Measurements from ENCODE around the gene PCIF1. TPM values are rescaled to one million over a fixed set of nuclear protein-coding genes. Genes with fewer than 3 reads are reported as not detected.

Gene PCIF1
- total RNA-seq, 1 donor from 2014 or later: 13.0 TPM

- Mint-ChIP-seq H3K27ac (ENCODE audit: unreplicated experiment) (no peak overlapping the region), H3K27me3 (ENCODE audit: low read depth, unreplicated experiment) (no peaks in the 10 kb centered on the region), H3K36me3 (ENCODE audit: low read depth, unreplicated experiment) (peaks cover 20% of the 10 kb centered on the region), H3K4me3 (ENCODE audit: unreplicated experiment) (no peak overlapping the region), H3K4me1 (ENCODE audit: low read depth, unreplicated experiment) (peaks cover 11% of the 10 kb centered on the region), H3K9me3 (ENCODE audit: unreplicated experiment) (no peaks in the 10 kb centered on the region)
- DNase-seq (ENCODE audit: low read depth): no peak
- H3K79me2 ChIP-seq (ENCODE audit: insufficient read depth, low read length): peaks cover 25% of the 10 kb centered on the region
- no peaks in the 10 kb centered on the region for H3K27me3 ChIP-seq (ENCODE audit: insufficient read depth, low read length)
- H3K9me3 ChIP-seq (ENCODE audit: insufficient read depth, low read depth, low read length): no peaks in the 10 kb centered on the region
- peaks cover 40% of the 10 kb centered on the region for H4K20me1 ChIP-seq (ENCODE audit: insufficient read depth, low read length)
- FAIRE-seq: no peak
- peaks cover 29% of the 10 kb centered on the region for H3K36me3 ChIP-seq (ENCODE audit: insufficient read depth, low read length)
- no peak overlapping the region for H2AFZ ChIP-seq (ENCODE audit: low read depth, low read length)
- H3K27ac ChIP-seq (ENCODE audit: low read depth, low read length): no peak overlapping the region
- no peak overlapping the region for H3K4me2 ChIP-seq (ENCODE audit: low read length)
- no peak overlapping the region for H3K9ac ChIP-seq (ENCODE audit: low read length)
- TF ChIP-seq CTCF (IDR thresholded peaks at IDR 0.05; ENCODE audit: insufficient read depth, low read depth, low read length) (no peak), EZH2 (IDR thresholded peaks at IDR 0.05; ENCODE audit: insufficient read depth, low read length) (no peak)
- peaks cover 13% of the 10 kb centered on the region for H3K4me1 ChIP-seq (ENCODE audit: insufficient read depth, low read length)
- no peak overlapping the region for H3K4me3 ChIP-seq (ENCODE audit: insufficient read depth, low read depth, low read length)
These were observed 5.6 kb downstream of the PCIF1 start for GRCh38 chr20:45940053-45940452.

GRCh38 chr20:45940469-45940868 lies 6.0 kb downstream of the PCIF1 start:
- FAIRE-seq (no peak), DNase-seq (ENCODE audit: low read depth) (no peak)
- Histone ChIP-seq H3K4me2 (ENCODE audit: low read length) (no peak overlapping the region), H3K4me1 (ENCODE audit: insufficient read depth, low read length) (peaks cover 13% of the 10 kb centered on the region), H2AFZ (ENCODE audit: low read depth, low read length) (no peak overlapping the region), H3K27ac (ENCODE audit: low read depth, low read length) (no peak overlapping the region), H3K9me3 (ENCODE audit: insufficient read depth, low read depth, low read length) (no peaks in the 10 kb centered on the region), H3K27me3 (ENCODE audit: insufficient read depth, low read length) (no peaks in the 10 kb centered on the region), H3K4me3 (ENCODE audit: insufficient read depth, low read depth, low read length) (no peak overlapping the region), H4K20me1 (ENCODE audit: insufficient read depth, low read length) (peaks cover 40% of the 10 kb centered on the region), H3K36me3 (ENCODE audit: insufficient read depth, low read length) (peaks cover 29% of the 10 kb centered on the region), H3K9ac (ENCODE audit: low read length) (no peak overlapping the region), H3K79me2 (ENCODE audit: insufficient read depth, low read length) (peaks cover 25% of the 10 kb centered on the region)
- Mint-ChIP-seq H3K4me3 (ENCODE audit: unreplicated experiment) (no peak overlapping the region), H3K27ac (ENCODE audit: unreplicated experiment) (no peak overlapping the region), H3K4me1 (ENCODE audit: low read depth, unreplicated experiment) (peaks cover 11% of the 10 kb centered on the region), H3K9me3 (ENCODE audit: unreplicated experiment) (no peaks in the 10 kb centered on the region), H3K36me3 (ENCODE audit: low read depth, unreplicated experiment) (peaks cover 20% of the 10 kb centered on the region), H3K27me3 (ENCODE audit: low read depth, unreplicated experiment) (no peaks in the 10 kb centered on the region)
- TF ChIP-seq CTCF (IDR thresholded peaks at IDR 0.05; ENCODE audit: insufficient read depth, low read depth, low read length): no peak
- TF ChIP-seq EZH2 (IDR thresholded peaks at IDR 0.05; ENCODE audit: insufficient read depth, low read length): no peak

GRCh38 chr20:45943613-45944012 lies 9.1 kb downstream of the PCIF1 start:
- no peak for DNase-seq (ENCODE audit: low read depth)
- Histone ChIP-seq H3K9ac (ENCODE audit: low read length) (peak overlapping the region; percentile 21), H3K4me2 (ENCODE audit: low read length) (no peak overlapping the region), H3K4me3 (ENCODE audit: insufficient read depth, low read depth, low read length) (no peak overlapping the region), H3K36me3 (ENCODE audit: insufficient read depth, low read length) (peaks cover 34% of the 10 kb centered on the region), H3K27me3 (ENCODE audit: insufficient read depth, low read length) (no peaks in the 10 kb centered on the region), H3K27ac (ENCODE audit: low read depth, low read length) (peak overlapping the region; percentile 1), H2AFZ (ENCODE audit: low read depth, low read length) (no peak overlapping the region), H3K79me2 (ENCODE audit: insufficient read depth, low read length) (peaks cover 2% of the 10 kb centered on the region), H4K20me1 (ENCODE audit: insufficient read depth, low read length) (peaks cover 22% of the 10 kb centered on the region), H3K4me1 (ENCODE audit: insufficient read depth, low read length) (peaks cover 4% of the 10 kb centered on the region), H3K9me3 (ENCODE audit: insufficient read depth, low read depth, low read length) (no peaks in the 10 kb centered on the region)
- H3K27ac Mint-ChIP-seq (ENCODE audit: unreplicated experiment): no peak overlapping the region
- no peak overlapping the region for H3K4me3 Mint-ChIP-seq (ENCODE audit: unreplicated experiment)
- H3K27me3 Mint-ChIP-seq (ENCODE audit: low read depth, unreplicated experiment): no peaks in the 10 kb centered on the region
- FAIRE-seq: no peak
- H3K36me3 Mint-ChIP-seq (ENCODE audit: low read depth, unreplicated experiment): peaks cover 30% of the 10 kb centered on the region
- peaks cover 8% of the 10 kb centered on the region for H3K4me1 Mint-ChIP-seq (ENCODE audit: low read depth, unreplicated experiment)
- H3K9me3 Mint-ChIP-seq (ENCODE audit: unreplicated experiment): no peaks in the 10 kb centered on the region
- TF ChIP-seq EZH2 (IDR thresholded peaks at IDR 0.05; ENCODE audit: insufficient read depth, low read length): no peak
- no peak for TF ChIP-seq CTCF (IDR thresholded peaks at IDR 0.05; ENCODE audit: insufficient read depth, low read depth, low read length)

Data from astrocyte (in vitro differentiated cells and primary cell).